HT1080 (cell line): ENCODE measurements around the gene SUSD4. TPM values are rescaled to one million over a fixed set of nuclear protein-coding genes. Genes with fewer than 3 reads are reported as not detected.

ENCODE experiments used
- DNase-seq: peaks from one replicate; pipeline ENCODE4 v3.0.0-alpha.2; 2015; ENCODE audit warnings: low read depth
- small RNA-seq: library from RNA; depleted of rRNA; stranded (forward); fragments of <200 nt; gene quantifications from one replicate; pipeline ENCODE3, GENCODE V24; 2014
- total RNA-seq: library from RNA; depleted of rRNA; stranded (reverse); fragments of >200 nt; shearing (Covaris generic); gene quantifications from 2 replicates; pipeline ENCODE4 v1.2.3, GENCODE V29; 2014; rRNA removed

SUSD4 gene
- total RNA-seq, 1 experiment from 2014 or later, result 0.58 TPM

GRCh38 chr1:223189903-223190724 is 173.9 kb downstream of the SUSD4 start:
- peak; percentile 75 for DNase-seq

- no peak for DNase-seq
Measured at GRCh38 chr1:223189525-223189902, 174.5 kb downstream of the SUSD4 start.

GRCh38 chr1:223188618-223189356 is 175.2 kb downstream of the SUSD4 start:
- DNase-seq, result no peak

- DNase-seq, result no peak
Measured at GRCh38 chr1:223186800-223187199, 177.2 kb downstream of the SUSD4 start.

GRCh38 chr1:223183268-223183862 is 180.6 kb downstream of the SUSD4 start:
- DNase-seq, result no peak

- no peak for DNase-seq
Measured at GRCh38 chr1:223180731-223181321, 183.2 kb downstream of the SUSD4 start.

GRCh38 chr1:223179786-223180185 is 184.2 kb downstream of the SUSD4 start:
- DNase-seq, result no peak

- DNase-seq, result no peak
Measured at GRCh38 chr1:223179280-223179679, 184.7 kb downstream of the SUSD4 start.

- no peak for DNase-seq
Measured at GRCh38 chr1:223177681-223178080, 186.3 kb downstream of the SUSD4 start.

GRCh38 chr1:223176437-223176836 is 187.5 kb downstream of the SUSD4 start:
- DNase-seq, result no peak

GRCh38 chr1:223175633-223176032 is 188.3 kb downstream of the SUSD4 start:
- no peak for DNase-seq

GRCh38 chr1:223175032-223175431 is 188.9 kb downstream of the SUSD4 start:
- no peak for DNase-seq

Small RNA genes within 50 kb of the gene (small RNA-seq; reads per million reads assigned to genes)
- not detected for gene RNU4-57P

Other genes starting within 250 kb of the SUSD4 start
- not detected in 2 replicates for gene TLR5, start 220.9 kb downstream of the SUSD4 start, total RNA-seq
- gene CCDC185, start 29.2 kb upstream of the SUSD4 start, total RNA-seq, result not detected in 2 replicates